Measurements from ENCODE around the gene NEURL3. TPM values are rescaled to one million over a fixed set of nuclear protein-coding genes. Genes with fewer than 3 reads are reported as not detected.

The NEURL3 gene
- total and polyA plus RNA-seq, 2 of the 4 experiments (the other 2 are of a cell fraction): not detected

GRCh38 chr2:96510931-96511595, 5.9 kb upstream of the NEURL3 start:
- TF ChIP-seq USF2 (IDR thresholded peaks at IDR 0.05; ENCODE audit: low read depth, low read length): 0 out of 2 replicates have a peak, but pooled peaks have one; percentile 11
- no peak for TF ChIP-seq MXI1 (IDR thresholded peaks at IDR 0.05; ENCODE audit: borderline replicate concordance, low read depth, low read length)
- Histone ChIP-seq H3K23ac (ENCODE audit: low read depth, low read length) (no peak overlapping the region), H3K4me3 (ENCODE audit: insufficient read depth, low read depth, low read length) (no peak overlapping the region), H2BK15ac (ENCODE audit: low read depth, low read length) (no peak overlapping the region), H3K79me1 (ENCODE audit: low read depth in 1 of 2, low read length in 2 of 2) (no peaks in the 10 kb centered on the region), H4K5ac (ENCODE audit: low read depth, low read length) (no peak overlapping the region), H3K9me3 (ENCODE audit: control insufficient read depth, insufficient read depth, low read length) (no peaks in the 10 kb centered on the region), H3K56ac (ENCODE audit: extremely low read depth, insufficient read depth, low read length) (no peak overlapping the region), H3K9me1 (ENCODE audit: insufficient read depth, low read length) (no peaks in the 10 kb centered on the region), H2BK5ac (ENCODE audit: low read depth, low read length, poor library complexity, severe bottlenecking) (no peak overlapping the region), H3K18ac (ENCODE audit: low read depth, low read length) (no peak overlapping the region), H2BK20ac (ENCODE audit: low read depth, low read length) (no peak overlapping the region), H3K4me2 (ENCODE audit: low read depth, low read length) (no peak overlapping the region), H2BK120ac (ENCODE audit: low read depth, low read length) (no peak overlapping the region), H4K8ac (ENCODE audit: low read depth in 2 of 2, low read length in 2 of 2) (no peak overlapping the region), H4K20me1 (ENCODE audit: insufficient read depth, low read length) (no peaks in the 10 kb centered on the region), H2AFZ (replicated peaks; ENCODE audit: low read length, poor library complexity) (peak overlapping the region; percentile 24), H3K36me3 (ENCODE audit: control insufficient read depth, insufficient read depth, low read length) (no peaks in the 10 kb centered on the region), H2AK5ac (ENCODE audit: low read depth, low read length) (no peak overlapping the region), H3K27ac (ENCODE audit: insufficient read depth, low read length) (no peak overlapping the region), H2AK9ac (replicated peaks; ENCODE audit: low read depth, low read length, poor library complexity) (no peak overlapping the region), H3K4me1 (ENCODE audit: control insufficient read depth, insufficient read depth, low read length) (peaks cover 4% of the 10 kb centered on the region; the same call in 1 of the 2 replicates), H3K9ac (ENCODE audit: low read depth, low read length) (no peak overlapping the region), H4K91ac (ENCODE audit: insufficient read depth, low read depth, low read length) (no peak overlapping the region), H3K14ac (replicated peaks; ENCODE audit: low read depth, low read length) (no peak overlapping the region), H3K4ac (ENCODE audit: low read depth, low read length) (no peak overlapping the region), H3K27me3 (ENCODE audit: control insufficient read depth, insufficient read depth, low read length) (peaks cover 33% of the 10 kb centered on the region)
- ChIA-PET POLR2A (ENCODE audit: unreplicated experiment) (no interaction called here), CTCF (interaction anchor here (1.3 kb wide), 1 partner anchor 16 kb away, joined by 3 read pairs; no protein-coding TSS in a partner anchor)
- dilution Hi-C loops (cut with HindIII; ENCODE audit: low sequenced_read_pairs, unreplicated experiment) (no loop called here), intact Hi-C loops (cut with micrococcal nuclease) (no loop called here), in situ Hi-C loops (cut with MboI; ENCODE audit: low sequenced_read_pairs) (loop anchor here (10.0 to 25.0 kb wide), 2 partner anchors 206 to 499 kb away; partner anchors contain the start of gene SNRNP200)
- ATAC-seq (ENCODE audit: low read depth) (no peak), DNase-seq (no peak)
- 70% methylated on average over 4 of the region's 6 CpGs; no CpG with 5 or more reads in 1 of the 2 experiments for WGBS, 2 experiments (ENCODE audit: extremely low coverage in 2 of 2, insufficient read length in 1 of 2)
- no TSS peak for BruUV-seq (replicated peaks)
